Panc1 (cell line): ENCODE measurements around the gene IKZF4.

Source experiments
- CTCF ChIP-seq: fragments of 450-650 bp; IDR thresholded peaks from 2 replicates; pipeline ENCODE4 v1.5.1; 2017; ENCODE audit warnings: mild to moderate bottlenecking
- POLR2AphosphoS5 ChIP-seq: IDR thresholded peaks from 2 replicates; pipeline ENCODE4 v1.6.1; 2012; ENCODE audit warnings: mild to moderate bottlenecking, low read depth, low read length, moderate library complexity
- REST ChIP-seq, 2 experiments: IDR thresholded peaks; 2 replicates each; pipeline ENCODE4 v1.6.1; 2011 to 2012; ENCODE audit warnings: low read depth in 2 of 2, control low read depth in 1 of 2, low read length in 1 of 2, mild to moderate bottlenecking in 1 of 2, moderate library complexity in 1 of 2; ENCODE audit not compliant: insufficient read depth in 1 of 2

- TF ChIP-seq CTCF (no peak), REST (IDR thresholded peaks at IDR 0.05; ENCODE audit: insufficient read depth in 1 of 2, low read depth in 2 of 2, low read length in 1 of 2) (no peak), POLR2AphosphoS5 (no peak)
These were observed 2.5 kb upstream of the IKZF4 start for GRCh38 chr12:56018356-56018755.
